A549 (cell line): ENCODE measurements around the gene PPIE. TPM values are rescaled to one million over a fixed set of nuclear protein-coding genes. Genes with fewer than 3 reads are reported as not detected.

Source experiments
- ATAC-seq, 2 experiments: fragments of 200-7000 bp in 1 of 2; fragments of >200 bp in 1 of 2; cut with Nextera tagmentation in 1 of 2; cut with Tn5 transposase in 1 of 2; 3 replicates each; pipeline versions ENCODE4 v1.8.0 to v1.9.1; 2018 to 2020; ENCODE audit warnings: mild to moderate bottlenecking in 1 of 2, moderate library complexity in 1 of 2
- CTCF ChIA-PET: fragments of 300-600 bp; sonication (Branson Sonifier 250); formaldehyde crosslinking; extraction: SDS; loops from one replicate; lab custom pipeline; 2021; ENCODE audit warnings: antibody characterized with exemption, inconsistent platforms; lab: Yijun Ruan, JAX
- POLR2A ChIA-PET: fragments of 350-600 bp; formaldehyde crosslinking; extraction: SDS; loops from one replicate; lab custom pipeline; 2021; ENCODE audit warnings: antibody characterized with exemption, inconsistent platforms; lab: Yijun Ruan, JAX
- DNase-seq, 2 experiments: peaks; one replicate each; pipeline versions ENCODE4 v3.0.0 to v3.0.0-alpha.2; 2011 to 2016; ENCODE audit warnings: low read depth in 1 of 2, low spot score in 1 of 2
- FAIRE-seq: peaks from 2 replicates; lab custom pipeline; 2011; peaks lifted over from hg19 to GRCh38; lab: Jason Lieb, UNC
- H3K27ac ChIP-seq, 2 experiments: fragments of >200 bp; sonication (Bioruptor Twin); formaldehyde crosslinking; 3 replicates each; pipeline ENCODE4 v1.5.1; 2016 to 2017
- H3K4me1 ChIP-seq: fragments of >200 bp; sonication (Bioruptor Twin); formaldehyde crosslinking; 3 replicates; pipeline ENCODE4 v1.6.1; 2016
- H3K4me2 ChIP-seq: fragments of >200 bp; sonication (Bioruptor Twin); formaldehyde crosslinking; 3 replicates; pipeline ENCODE4 v1.6.1; 2016
- H3K4me3 ChIP-seq: fragments of >200 bp; sonication (Bioruptor Twin); formaldehyde crosslinking; 3 replicates; pipeline ENCODE4 v1.5.1; 2016
- H3K9me3 ChIP-seq: fragments of >200 bp; sonication (Bioruptor Twin); formaldehyde crosslinking; 3 replicates; pipeline ENCODE4 v1.6.1; 2016
- BCL3 ChIP-seq: fragments of >200 bp; sonication (Bioruptor Twin); formaldehyde crosslinking; IDR thresholded peaks from 3 replicates; pipeline ENCODE4 v1.6.1; 2016
- CHD2 ChIP-seq: fragments of 150-350 bp; IDR thresholded peaks from 2 replicates; pipeline ENCODE4 v1.6.1; 2014; ENCODE audit warnings: low read length; ENCODE audit not compliant: partially characterized antibody
- CTCF ChIP-seq: fragments of >200 bp; sonication (Bioruptor Twin); formaldehyde crosslinking; IDR thresholded peaks from 3 replicates; pipeline ENCODE4 v1.5.1; 2016
- E2F6 ChIP-seq: IDR thresholded peaks from 2 replicates; pipeline ENCODE4 v1.6.1; 2012; ENCODE audit warnings: low read depth, borderline replicate concordance
- EHMT2 ChIP-seq: fragments of 200-600 bp; sonication (generic); IDR thresholded peaks from 2 replicates; pipeline ENCODE4 v1.6.1; 2016; ENCODE audit warnings: antibody characterized with exemption, low read depth, mild to moderate bottlenecking, moderate library complexity
- ELK1 ChIP-seq: fragments of 150-350 bp; IDR thresholded peaks from 2 replicates; pipeline ENCODE4 v1.6.1; 2014; ENCODE audit warnings: low read depth, mild to moderate bottlenecking, low read length
- ESRRA ChIP-seq: fragments of 150-350 bp; IDR thresholded peaks from 2 replicates; pipeline ENCODE4 v1.6.1; 2014; ENCODE audit warnings: mild to moderate bottlenecking, low read length, borderline replicate concordance
- FOSL2 ChIP-seq, 2 experiments: fragments of 450-650 bp in 1 of 2; fragments of >200 bp in 1 of 2; sonication (Bioruptor Twin) in 1 of 2; formaldehyde crosslinking; IDR thresholded peaks; 2 replicates each; pipeline versions ENCODE4 v1.5.0 to v1.6.1; 2016 to 2020; ENCODE audit warnings: mild to moderate bottlenecking in 1 of 2, moderate library complexity in 1 of 2
- GATA3 ChIP-seq: IDR thresholded peaks from 2 replicates; pipeline ENCODE4 v1.6.1; 2012; ENCODE audit warnings: borderline replicate concordance
- JUNB ChIP-seq: fragments of >200 bp; sonication (Bioruptor Twin); formaldehyde crosslinking; IDR thresholded peaks from 2 replicates; pipeline ENCODE4 v1.6.1; 2016
- MYC ChIP-seq: IDR thresholded peaks from 2 replicates; pipeline ENCODE4 v1.6.1; 2012; ENCODE audit warnings: mild to moderate bottlenecking, inconsistent platforms, low read length, improper control_type of control experiment, borderline replicate concordance
- NR3C1 ChIP-seq: fragments of >200 bp; sonication (Bioruptor Twin); formaldehyde crosslinking; IDR thresholded peaks from 3 replicates; pipeline ENCODE4 v1.6.1; 2017
- RAD21 ChIP-seq, 2 experiments: fragments of >200 bp in 1 of 2; sonication (Bioruptor Twin) in 1 of 2; formaldehyde crosslinking in 1 of 2; IDR thresholded peaks in 1 of 2; conservative IDR thresholded peaks in 1 of 2; 2 replicates in 1 of 2; 3 replicates in 1 of 2; pipeline ENCODE4 v1.6.1; 2012 to 2018; ENCODE audit warnings: inconsistent platforms in 1 of 2
- RARB ChIP-seq: fragments of 250-450 bp; sonication (Bioruptor Pico); IDR thresholded peaks from 2 replicates; pipeline ENCODE4 v1.8.0; 2021; ENCODE audit warnings: mild to moderate bottlenecking, moderate library complexity
- RNF2 ChIP-seq: fragments of 200-600 bp; sonication (generic); IDR thresholded peaks from 2 replicates; pipeline ENCODE4 v1.6.1; 2016; ENCODE audit warnings: low read depth, mild to moderate bottlenecking, antibody characterized with exemption, moderate library complexity, borderline replicate concordance
- SMC3 ChIP-seq: fragments of >200 bp; sonication (Bioruptor Twin); formaldehyde crosslinking; IDR thresholded peaks from 3 replicates; pipeline ENCODE4 v1.6.1; 2018; ENCODE audit warnings: inconsistent platforms
- ZFP36 ChIP-seq: fragments of 450-650 bp; IDR thresholded peaks from 2 replicates; pipeline ENCODE4 v1.6.1; 2014; ENCODE audit warnings: borderline replicate concordance; ENCODE audit not compliant: partially characterized antibody
- WGBS: methylation state at CpG from one replicate; pipeline ENCODE4 v1.1.6; 2017; ENCODE audit errors: missing lambda C conversion rate; 5-methylcytosine and 5-hydroxymethylcytosine counted together
- polyA plus RNA-seq, 4 experiments: library from polyadenylated mRNA; depleted of rRNA in 3 of 4; stranded (reverse); fragments of >200 nt; fragmentation: RNase III in 1 of 4; extraction: RNeasy Plus Mini Kit Qiagen cat#74134 plus additional on column Dnase treatment in 1 of 4; gene quantifications; 2 replicates in 3 of 4; 3 replicates in 1 of 4; pipeline ENCODE4 v1.2.3, GENCODE V29; 2011 to 2017

The PPIE gene
- polyA plus RNA-seq, 2 of the 4 experiments (the other 2 are of a cell fraction) = 46.6 to 75.6 TPM

- Histone ChIP-seq H3K4me3 (peak overlapping the region; percentile 16; the same call in 1 of the 3 replicates), H3K9me3 (no peaks in the 10 kb centered on the region), H3K4me2 (peak overlapping the region; percentile 35), H3K27ac (peak overlapping the region; percentile 60 to 69; a peak in 4 of 6 replicates), H3K4me1 (peaks cover 12% of the 10 kb centered on the region; the same call in 2 of the 3 replicates)
- no peak for FAIRE-seq
- peak; percentile 92 to 95 for ATAC-seq
- POLR2A ChIA-PET = interaction anchor here (1.6 kb wide), 1 partner anchor 11 kb away, joined by 5 read pairs; the partner anchor contains the start of gene BMP8B
- DNase-seq = peak; percentile 65 to 69
- 0% methylated on average over 3 of the region's 8 CpGs for WGBS
- CTCF ChIA-PET = interaction anchor here (0.5 to 3.1 kb wide), 27 partner anchors 8 to 235 kb away, joined by 3 to 16 read pairs (median 3); partner anchors contain the start of genes BMP8B, MYCL and PPIE
- TF ChIP-seq FOSL2 (IDR thresholded peaks at IDR 0.05) = no peak
- TF ChIP-seq FOSL2 (CRISPR knock-in tag; IDR thresholded peaks at IDR 0.05) = peak; percentile 46; the same call in 1 of the 2 replicates
- TF ChIP-seq RAD21 (conservative IDR thresholded peaks at IDR 0.05 in 1 of 2, IDR thresholded peaks at IDR 0.05 in 1 of 2) = peak; percentile 55
- TF ChIP-seq MYC = no peak
- TF ChIP-seq ESRRA = peak; percentile 53; the same call in 1 of the 2 replicates
- TF ChIP-seq CHD2 = no peak
- peak; percentile 42 for TF ChIP-seq SMC3
- TF ChIP-seq CTCF = peak; percentile 59
Observed at GRCh38 chr1:39799770-39800470, 61.2 kb downstream of the PPIE start.

- no peak for FAIRE-seq
- CTCF ChIA-PET = interaction anchor here (0.5 to 3.1 kb wide), 19 partner anchors 8 to 213 kb away, joined by 3 to 15 read pairs (median 4); partner anchors contain the start of genes MYCL and PPIE
- H3K4me2 ChIP-seq = peak overlapping the region; percentile 35; the same call in 2 of the 3 replicates
- no peak overlapping the region for H3K4me3 ChIP-seq
- no peak for DNase-seq
- POLR2A ChIA-PET = no interaction called here
- no peak overlapping the region for H3K27ac ChIP-seq
- no peak for ATAC-seq
- 86% methylated on average over 3 of the region's 3 CpGs for WGBS
- TF ChIP-seq ZFP36 = no peak
- peaks cover 12% of the 10 kb centered on the region; the same call in 2 of the 3 replicates for H3K4me1 ChIP-seq
- no peaks in the 10 kb centered on the region for H3K9me3 ChIP-seq
Observed at GRCh38 chr1:39800471-39800835, 61.8 kb downstream of the PPIE start.

GRCh38 chr1:39802496-39803260 is 64.0 kb downstream of the PPIE start:
- FAIRE-seq (no peak), ATAC-seq (no peak), DNase-seq (no peak)
- no peak overlapping the region for H3K4me2 ChIP-seq
- ChIA-PET POLR2A (no interaction called here), CTCF (interaction anchor here (0.6 kb wide), 1 partner anchor 229 kb away, joined by 3 read pairs; no protein-coding TSS in a partner anchor)
- WGBS = 85% methylated on average over 14 of the region's 14 CpGs
- H3K4me1 ChIP-seq = peaks cover 12% of the 10 kb centered on the region; the same call in 2 of the 3 replicates
- TF ChIP-seq ZFP36 = no peak
- no peak for TF ChIP-seq SMC3
- H3K4me3 ChIP-seq = no peak overlapping the region
- no peak overlapping the region for H3K27ac ChIP-seq
- no peaks in the 10 kb centered on the region for H3K9me3 ChIP-seq

- H3K4me2 ChIP-seq = no peak overlapping the region
- ChIA-PET CTCF (interaction anchor here (0.9 kb wide), 1 partner anchor 135 kb away, joined by 3 read pairs; no protein-coding TSS in a partner anchor), POLR2A (no interaction called here)
- no peak overlapping the region for H3K27ac ChIP-seq
- no peaks in the 10 kb centered on the region for H3K9me3 ChIP-seq
- ATAC-seq = no peak
- H3K4me1 ChIP-seq = peaks cover 2% of the 10 kb centered on the region; the same call in 2 of the 3 replicates
- no peak overlapping the region for H3K4me3 ChIP-seq
- FAIRE-seq = no peak
- DNase-seq = no peak
- 98% methylated on average over 2 of the region's 2 CpGs for WGBS
- TF ChIP-seq BCL3 (no peak), RNF2 (no peak), ELK1 (no peak), CTCF (no peak), JUNB (no peak), EHMT2 (no peak), GATA3 (no peak), E2F6 (no peak), RARB (CRISPR knock-in tag) (no peak), NR3C1 (no peak)
Observed at GRCh38 chr1:39805385-39805784, 66.7 kb downstream of the PPIE start.
